Hematopoietic multipotent progenitor cell (in vitro differentiated cells): ENCODE results near the gene CCT4. TPM values are rescaled to one million over a fixed set of nuclear protein-coding genes. Genes with fewer than 3 reads are reported as not detected.
"Not testable (repeated sequence)": the region's sequence is repeated elsewhere in the genome, so short reads cannot be mapped to it uniquely, and the experiment has no call there.

Source experiments
- DNase-seq, 3 donors: peaks; one replicate each; pipeline ENCODE4 v3.0.0-alpha.2; 2011 to 2015; ENCODE audit warnings: low read depth in 2 of 3, low spot score in 2 of 3
- total RNA-seq: library from RNA; depleted of rRNA; stranded (reverse); fragments of >200 nt; gene quantifications from one replicate; pipeline ENCODE4 v1.2.3, GENCODE V29; 2012

The CCT4 gene
- total RNA-seq, 1 donor: 81.1 TPM

GRCh38 chr2:61879351-61879750 lies 9.1 kb downstream of the CCT4 start:
- not testable (repeated sequence) for DNase-seq

GRCh38 chr2:61878761-61879160 lies 9.7 kb downstream of the CCT4 start:
- DNase-seq: no peak

- DNase-seq: no peak
These were observed 10.7 kb downstream of the CCT4 start for GRCh38 chr2:61877571-61878245.

- DNase-seq: no peak
These were observed 12.1 kb downstream of the CCT4 start for GRCh38 chr2:61876400-61876799.

GRCh38 chr2:61866482-61867089 lies 21.9 kb downstream of the CCT4 start:
- not testable (repeated sequence) for DNase-seq

GRCh38 chr2:61862085-61862484 lies 26.4 kb downstream of the CCT4 start:
- DNase-seq: no peak

GRCh38 chr2:61857224-61857623 lies 31.2 kb downstream of the CCT4 start:
- DNase-seq: peak in 1 of 3 donors; percentile 3

- DNase-seq: no peak
These were observed 33.2 kb downstream of the CCT4 start for GRCh38 chr2:61855318-61855613.

- DNase-seq: peak; percentile 74 to 99 (median 96)
These were observed 33.7 kb downstream of the CCT4 start for GRCh38 chr2:61854564-61855317.

- peak; percentile 47 to 89 (median 85) for DNase-seq
These were observed 34.5 kb downstream of the CCT4 start, which contains the start of gene FAM161A for GRCh38 chr2:61853847-61854563. Gene FAM161A, minus strand, starts transcription at chr2:61854060. Its CDS starts 19 bp downstream, at chr2:61854041.

GRCh38 chr2:61853086-61853846 lies 35.2 kb downstream of the CCT4 start:
- DNase-seq: peak in 2 of 3 donors; percentile 5 to 14

GRCh38 chr2:61851270-61851669 lies 37.2 kb downstream of the CCT4 start:
- DNase-seq: not testable (repeated sequence)

GRCh38 chr2:61845320-61845719 lies 43.1 kb downstream of the CCT4 start:
- DNase-seq: no peak

- DNase-seq: no peak
These were observed 47.2 kb downstream of the CCT4 start for GRCh38 chr2:61841286-61841685.

GRCh38 chr2:61834893-61835292 lies 53.6 kb downstream of the CCT4 start:
- DNase-seq: no peak

GRCh38 chr2:61833971-61834370 lies 54.5 kb downstream of the CCT4 start:
- DNase-seq: no peak

GRCh38 chr2:61832183-61832841 lies 56.1 kb downstream of the CCT4 start:
- DNase-seq: no peak

- DNase-seq: no peak
These were observed 66.2 kb downstream of the CCT4 start for GRCh38 chr2:61822255-61822654.
